ENCODE data around the gene IL1R1. TPM values are rescaled to one million over a fixed set of nuclear protein-coding genes. Genes with fewer than 3 reads are reported as not detected.

IL1R1 gene
- total RNA-seq, 1 donor = 89.8 TPM

- TF ChIP-seq CTCF (IDR thresholded peaks at IDR 0.05; ENCODE audit: extremely low read depth, low read depth, low read length) = peak; percentile 32
- H3K9me3 ChIP-seq (ENCODE audit: low read depth, low read length) = no peaks in the 10 kb centered on the region
- H3K27ac ChIP-seq (ENCODE audit: low read depth, low read length) = peak overlapping the region; percentile 71
- H3K79me2 ChIP-seq (ENCODE audit: insufficient read depth, low read length) = no peaks in the 10 kb centered on the region
- peak overlapping the region; percentile 84 for H3K4me2 ChIP-seq (ENCODE audit: insufficient read depth, low read length)
- no peaks in the 10 kb centered on the region for H3K27me3 ChIP-seq (ENCODE audit: insufficient read depth, low read length)
- H3K36me3 ChIP-seq (ENCODE audit: insufficient read depth, low read length) = no peaks in the 10 kb centered on the region
- peak overlapping the region; percentile 95 for H2AFZ ChIP-seq (ENCODE audit: low read length)
- no peaks in the 10 kb centered on the region for H4K20me1 ChIP-seq (ENCODE audit: insufficient read depth, low read length)
- DNase-seq (ENCODE audit: insufficient read length, low spot score, missing footprints) = peak; percentile 81
- H3K4me1 ChIP-seq (ENCODE audit: insufficient read depth, low read length) = no peaks in the 10 kb centered on the region
- H3K4me3 ChIP-seq (ENCODE audit: insufficient read depth, low read length) = peak overlapping the region; percentile 77
Measured at GRCh38 chr2:102187496-102188150, 45.1 kb downstream of the IL1R1 start.

GRCh38 chr2:102190430-102191107 lies 48.0 kb downstream of the IL1R1 start:
- Histone ChIP-seq H3K9me3 (ENCODE audit: low read depth, low read length) (no peaks in the 10 kb centered on the region), H3K4me3 (ENCODE audit: insufficient read depth, low read length) (no peak overlapping the region), H3K4me2 (ENCODE audit: insufficient read depth, low read length) (no peak overlapping the region), H3K4me1 (ENCODE audit: insufficient read depth, low read length) (peaks cover 4% of the 10 kb centered on the region), H4K20me1 (ENCODE audit: insufficient read depth, low read length) (no peaks in the 10 kb centered on the region), H3K79me2 (ENCODE audit: insufficient read depth, low read length) (no peaks in the 10 kb centered on the region), H3K36me3 (ENCODE audit: insufficient read depth, low read length) (no peaks in the 10 kb centered on the region), H3K27me3 (ENCODE audit: insufficient read depth, low read length) (no peaks in the 10 kb centered on the region), H2AFZ (ENCODE audit: low read length) (no peak overlapping the region), H3K27ac (ENCODE audit: low read depth, low read length) (no peak overlapping the region)
- no peak for TF ChIP-seq CTCF (IDR thresholded peaks at IDR 0.05; ENCODE audit: extremely low read depth, low read depth, low read length)
- no peak for DNase-seq (ENCODE audit: insufficient read length, low spot score, missing footprints)

GRCh38 chr2:102191501-102191900 lies 49.0 kb downstream of the IL1R1 start:
- Histone ChIP-seq H3K4me3 (ENCODE audit: insufficient read depth, low read length) (no peak overlapping the region), H3K36me3 (ENCODE audit: insufficient read depth, low read length) (no peaks in the 10 kb centered on the region), H3K27ac (ENCODE audit: low read depth, low read length) (no peak overlapping the region), H4K20me1 (ENCODE audit: insufficient read depth, low read length) (no peaks in the 10 kb centered on the region), H3K9me3 (ENCODE audit: low read depth, low read length) (no peaks in the 10 kb centered on the region), H3K4me2 (ENCODE audit: insufficient read depth, low read length) (no peak overlapping the region), H2AFZ (ENCODE audit: low read length) (no peak overlapping the region), H3K4me1 (ENCODE audit: insufficient read depth, low read length) (peaks cover 4% of the 10 kb centered on the region), H3K79me2 (ENCODE audit: insufficient read depth, low read length) (no peaks in the 10 kb centered on the region), H3K27me3 (ENCODE audit: insufficient read depth, low read length) (no peaks in the 10 kb centered on the region)
- DNase-seq (ENCODE audit: insufficient read length, low spot score, missing footprints) = no peak
- no peak for TF ChIP-seq CTCF (IDR thresholded peaks at IDR 0.05; ENCODE audit: extremely low read depth, low read depth, low read length)

- Histone ChIP-seq H3K27ac (ENCODE audit: low read depth, low read length) (no peak overlapping the region), H3K9me3 (ENCODE audit: low read depth, low read length) (no peaks in the 10 kb centered on the region), H3K4me3 (ENCODE audit: insufficient read depth, low read length) (no peak overlapping the region), H3K79me2 (ENCODE audit: insufficient read depth, low read length) (no peaks in the 10 kb centered on the region), H3K4me2 (ENCODE audit: insufficient read depth, low read length) (no peak overlapping the region), H4K20me1 (ENCODE audit: insufficient read depth, low read length) (no peaks in the 10 kb centered on the region), H3K27me3 (ENCODE audit: insufficient read depth, low read length) (no peaks in the 10 kb centered on the region), H2AFZ (ENCODE audit: low read length) (no peak overlapping the region), H3K36me3 (ENCODE audit: insufficient read depth, low read length) (no peaks in the 10 kb centered on the region), H3K4me1 (ENCODE audit: insufficient read depth, low read length) (peaks cover 4% of the 10 kb centered on the region)
- no peak for DNase-seq (ENCODE audit: insufficient read length, low spot score, missing footprints)
- TF ChIP-seq CTCF (IDR thresholded peaks at IDR 0.05; ENCODE audit: extremely low read depth, low read depth, low read length) = no peak
Measured at GRCh38 chr2:102193074-102193473, 50.5 kb downstream of the IL1R1 start.

All from osteoblast (primary cell).